ENCODE results near the gene RNF214. TPM values are rescaled to one million over a fixed set of nuclear protein-coding genes. Genes with fewer than 3 reads are reported as not detected.

Gene RNF214
- polyA plus RNA-seq, 1 donor from 2014 or later = 7.6 TPM

- Histone ChIP-seq H3K4me2 (ENCODE audit: low read length) (no peak overlapping the region), H3K36me3 (ENCODE audit: insufficient read depth, low read length) (no peaks in the 10 kb centered on the region), H3K9me3 (ENCODE audit: low read length) (no peaks in the 10 kb centered on the region), H3K27ac (ENCODE audit: low read length) (no peak overlapping the region), H4K20me1 (ENCODE audit: insufficient read depth) (no peaks in the 10 kb centered on the region), H3K27me3 (ENCODE audit: insufficient read depth, low read depth, low read length) (no peaks in the 10 kb centered on the region), H2AFZ (ENCODE audit: low read depth, low read length) (no peak overlapping the region), H3K9ac (ENCODE audit: low read length) (no peak overlapping the region), H3K4me3 (ENCODE audit: low read length) (no peak overlapping the region), H3K79me2 (replicated peaks; ENCODE audit: insufficient read depth, low read length) (no peaks in the 10 kb centered on the region), H3K9me2 (ENCODE audit: insufficient read depth, low read length) (no peaks in the 10 kb centered on the region), H3F3A (ENCODE audit: insufficient read depth, low read length, poor library complexity, severe bottlenecking) (no peaks in the 10 kb centered on the region)
- no peak for TF ChIP-seq CTCF (IDR thresholded peaks at IDR 0.05; ENCODE audit: poor library complexity, severe bottlenecking)
Observed at GRCh38 chr11:117332843-117333242, 100.4 kb downstream of the RNF214 start.

GRCh38 chr11:117333917-117334316, 101.4 kb downstream of the RNF214 start:
- Histone ChIP-seq H3K9me2 (ENCODE audit: insufficient read depth, low read length) (no peaks in the 10 kb centered on the region), H4K20me1 (ENCODE audit: insufficient read depth) (no peaks in the 10 kb centered on the region), H3K9me3 (ENCODE audit: low read length) (no peaks in the 10 kb centered on the region), H3K9ac (ENCODE audit: low read length) (no peak overlapping the region), H3F3A (ENCODE audit: insufficient read depth, low read length, poor library complexity, severe bottlenecking) (no peaks in the 10 kb centered on the region), H3K36me3 (ENCODE audit: insufficient read depth, low read length) (no peaks in the 10 kb centered on the region), H3K79me2 (replicated peaks; ENCODE audit: insufficient read depth, low read length) (no peaks in the 10 kb centered on the region), H3K27me3 (ENCODE audit: insufficient read depth, low read depth, low read length) (no peaks in the 10 kb centered on the region), H3K27ac (ENCODE audit: low read length) (peak overlapping the region; percentile 16), H3K4me2 (ENCODE audit: low read length) (no peak overlapping the region), H3K4me3 (ENCODE audit: low read length) (no peak overlapping the region), H2AFZ (ENCODE audit: low read depth, low read length) (no peak overlapping the region)
- no peak for TF ChIP-seq POLR2AphosphoS5 (IDR thresholded peaks at IDR 0.05)
- TF ChIP-seq SMC3 (conservative IDR thresholded peaks at IDR 0.05; ENCODE audit: poor library complexity) = no peak
- no peak for TF ChIP-seq RAD21 (conservative IDR thresholded peaks at IDR 0.05)
- TF ChIP-seq EZH2 (IDR thresholded peaks at IDR 0.05; ENCODE audit: borderline replicate concordance, insufficient read depth, low read length, poor library complexity, severe bottlenecking) = no peak
- TF ChIP-seq TAF1 (IDR thresholded peaks at IDR 0.05; ENCODE audit: low read depth) = no peak
- no peak for TF ChIP-seq MXI1 (conservative IDR thresholded peaks at IDR 0.05; ENCODE audit: poor library complexity, severe bottlenecking)
- TF ChIP-seq REST (IDR thresholded peaks at IDR 0.05; ENCODE audit: borderline replicate concordance) = no peak

GRCh38 chr11:117334896-117335295, 102.4 kb downstream of the RNF214 start:
- H3K4me2 ChIP-seq (ENCODE audit: low read length) = no peak overlapping the region

More at GRCh38 chr11:117334896-117335295, 102.4 kb downstream of the RNF214 start:
- H3K9ac ChIP-seq (ENCODE audit: low read length) = no peak overlapping the region
- no peaks in the 10 kb centered on the region for H3K27me3 ChIP-seq (ENCODE audit: insufficient read depth, low read depth, low read length)
- TF ChIP-seq RAD21 (conservative IDR thresholded peaks at IDR 0.05) (no peak), EZH2 (IDR thresholded peaks at IDR 0.05; ENCODE audit: borderline replicate concordance, insufficient read depth, low read length, poor library complexity, severe bottlenecking) (no peak), CTCF (IDR thresholded peaks at IDR 0.05; ENCODE audit: poor library complexity, severe bottlenecking) (no peak), POLR2AphosphoS5 (IDR thresholded peaks at IDR 0.05) (no peak), MXI1 (conservative IDR thresholded peaks at IDR 0.05; ENCODE audit: poor library complexity, severe bottlenecking) (no peak), SMC3 (conservative IDR thresholded peaks at IDR 0.05; ENCODE audit: poor library complexity) (no peak), EP300 (conservative IDR thresholded peaks at IDR 0.05; ENCODE audit: poor library complexity, severe bottlenecking) (no peak), REST (IDR thresholded peaks at IDR 0.05; ENCODE audit: borderline replicate concordance) (no peak)
- H4K20me1 ChIP-seq (ENCODE audit: insufficient read depth) = no peaks in the 10 kb centered on the region
- no peak overlapping the region for H2AFZ ChIP-seq (ENCODE audit: low read depth, low read length)
- no peaks in the 10 kb centered on the region for H3F3A ChIP-seq (ENCODE audit: insufficient read depth, low read length, poor library complexity, severe bottlenecking)
- H3K4me3 ChIP-seq (ENCODE audit: low read length) = no peak overlapping the region
- H3K9me2 ChIP-seq (ENCODE audit: insufficient read depth, low read length) = no peaks in the 10 kb centered on the region
- H3K9me3 ChIP-seq (ENCODE audit: low read length) = no peaks in the 10 kb centered on the region
- H3K27ac ChIP-seq (ENCODE audit: low read length) = no peak overlapping the region
- no peaks in the 10 kb centered on the region for H3K36me3 ChIP-seq (ENCODE audit: insufficient read depth, low read length)
- no peaks in the 10 kb centered on the region for H3K79me2 ChIP-seq (replicated peaks; ENCODE audit: insufficient read depth, low read length)
